HG02678 (cell line): ENCODE measurements around the gene CTRB1.
"Not testable (repeated sequence)": the region's sequence is repeated elsewhere in the genome, so short reads cannot be mapped to it uniquely, and the experiment has no call there.

Experiments used
- ATAC-seq: cut with Tn5 transposase; IDR thresholded peaks from one replicate; pipeline ENCODE4 v1.9.1; 2021; ENCODE audit warnings: mild to moderate bottlenecking, moderate library complexity; ENCODE audit not compliant: unreplicated experiment

Gene CTRB1

DNA sequence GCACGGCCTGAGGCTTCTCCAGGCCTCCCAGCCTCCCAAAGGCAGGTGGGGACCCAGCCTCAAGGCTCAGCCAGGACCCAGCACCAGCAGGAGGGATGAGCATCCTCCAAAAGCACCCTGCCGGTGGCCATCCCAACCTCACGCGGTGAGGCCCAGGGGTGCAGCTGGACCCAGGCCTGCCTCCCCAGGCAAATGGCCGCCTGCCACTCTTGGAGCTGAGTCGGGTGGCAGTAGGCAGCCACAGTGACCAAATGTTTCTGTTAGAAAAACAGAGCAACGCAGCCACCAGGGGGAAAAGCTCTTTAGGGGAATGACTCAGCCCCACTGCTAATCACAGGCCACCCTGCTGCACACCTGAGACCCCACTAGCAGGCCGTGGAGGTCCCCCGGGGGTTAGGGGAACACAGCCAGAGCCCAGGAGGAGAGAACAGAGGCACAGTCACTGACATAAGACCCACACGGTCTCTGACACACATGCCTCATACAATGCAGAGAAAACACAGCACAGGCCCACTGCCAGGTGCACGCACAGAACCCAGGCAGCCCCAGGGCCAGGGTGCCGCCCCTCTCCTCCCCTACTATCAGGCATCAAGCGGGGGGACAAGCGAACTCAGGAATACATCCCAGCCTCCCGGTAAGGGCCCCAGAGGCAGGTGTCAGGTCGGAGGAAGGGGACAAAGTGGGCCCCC is 20.2 kb downstream of the CTRB1 start:
- no peak for ATAC-seq

DNA sequence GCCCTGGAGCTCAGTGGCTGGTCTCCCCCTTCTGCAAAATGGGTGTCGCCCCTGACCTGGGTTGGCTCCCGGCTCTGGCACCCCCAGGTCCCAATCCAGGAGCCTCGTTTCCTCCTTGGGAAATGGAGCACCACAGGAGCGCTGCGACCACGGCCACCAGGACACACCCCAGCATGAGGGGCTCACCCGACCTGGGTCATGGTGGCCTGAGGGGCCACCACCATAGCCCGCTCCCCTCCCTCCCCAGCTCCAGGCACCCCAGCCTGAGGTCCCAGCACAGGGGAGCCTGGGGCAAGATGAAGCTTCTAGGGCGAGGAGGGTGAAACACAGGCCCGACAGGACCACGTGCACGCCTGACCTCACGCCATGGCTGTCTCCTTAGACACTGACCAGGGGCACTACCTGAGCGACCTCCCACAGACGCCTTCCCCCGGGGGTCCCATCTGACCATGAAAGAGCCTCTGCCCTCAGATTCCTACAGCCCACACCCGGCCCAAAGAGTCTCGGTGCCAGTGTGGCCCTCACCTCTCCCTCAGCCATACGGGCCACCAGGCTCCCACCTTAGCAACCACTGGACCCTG is 20.8 kb downstream of the CTRB1 start:
- ATAC-seq = no peak

- ATAC-seq = not testable (repeated sequence)
Measured at GRCh38 chr16:75240633-75241032, 21.8 kb downstream of the CTRB1 start.

DNA sequence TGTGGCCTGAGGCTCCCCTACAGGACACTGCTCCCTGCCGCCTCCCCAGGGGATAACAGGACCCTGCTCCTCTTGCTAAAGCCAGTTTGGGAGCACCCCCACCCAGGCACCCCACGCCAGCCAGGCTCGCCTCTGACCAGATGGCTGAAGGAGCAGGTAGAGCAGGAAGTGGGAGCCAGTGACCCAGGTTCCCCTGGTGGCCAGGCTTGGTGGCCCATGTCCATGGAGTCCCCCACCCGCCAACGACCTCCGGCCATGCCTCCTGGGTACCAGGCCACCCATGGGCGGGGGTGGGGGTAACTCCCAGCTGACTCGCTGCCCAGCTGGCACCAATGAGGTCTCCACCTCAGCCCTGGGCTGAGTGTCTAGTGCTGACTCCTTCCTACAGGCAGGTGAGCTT is 22.6 kb downstream of the CTRB1 start:
- no peak for ATAC-seq

DNA sequence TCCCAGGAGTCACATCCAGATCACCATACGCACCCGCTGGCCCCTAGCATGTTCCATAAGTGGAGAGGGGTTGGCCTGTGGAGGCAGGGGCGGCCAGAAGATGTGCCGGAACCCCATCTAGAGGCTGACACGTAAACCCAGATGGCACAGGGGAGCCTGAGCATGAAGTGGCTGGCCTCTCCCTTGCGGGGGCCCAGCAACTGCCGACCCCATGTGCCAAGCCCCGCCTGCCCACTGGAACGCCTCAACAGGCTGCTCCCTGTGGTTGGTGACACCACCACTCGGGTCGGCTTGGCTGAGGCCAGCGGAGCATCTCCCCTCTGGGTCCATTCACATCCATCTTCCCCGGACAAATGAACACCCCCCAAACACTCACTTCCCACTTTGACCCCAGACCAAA is 23.2 kb downstream of the CTRB1 start:
- no peak for ATAC-seq

- ATAC-seq = not testable (repeated sequence)
Measured at GRCh38 chr16:75242436-75243078, 23.8 kb downstream of the CTRB1 start.

GRCh38 chr16:75243667-75244224 is 25.0 kb downstream of the CTRB1 start:
- no peak for ATAC-seq

- ATAC-seq = peak; percentile 8
Measured at GRCh38 chr16:75244225-75244809, 25.5 kb downstream of the CTRB1 start.

DNA sequence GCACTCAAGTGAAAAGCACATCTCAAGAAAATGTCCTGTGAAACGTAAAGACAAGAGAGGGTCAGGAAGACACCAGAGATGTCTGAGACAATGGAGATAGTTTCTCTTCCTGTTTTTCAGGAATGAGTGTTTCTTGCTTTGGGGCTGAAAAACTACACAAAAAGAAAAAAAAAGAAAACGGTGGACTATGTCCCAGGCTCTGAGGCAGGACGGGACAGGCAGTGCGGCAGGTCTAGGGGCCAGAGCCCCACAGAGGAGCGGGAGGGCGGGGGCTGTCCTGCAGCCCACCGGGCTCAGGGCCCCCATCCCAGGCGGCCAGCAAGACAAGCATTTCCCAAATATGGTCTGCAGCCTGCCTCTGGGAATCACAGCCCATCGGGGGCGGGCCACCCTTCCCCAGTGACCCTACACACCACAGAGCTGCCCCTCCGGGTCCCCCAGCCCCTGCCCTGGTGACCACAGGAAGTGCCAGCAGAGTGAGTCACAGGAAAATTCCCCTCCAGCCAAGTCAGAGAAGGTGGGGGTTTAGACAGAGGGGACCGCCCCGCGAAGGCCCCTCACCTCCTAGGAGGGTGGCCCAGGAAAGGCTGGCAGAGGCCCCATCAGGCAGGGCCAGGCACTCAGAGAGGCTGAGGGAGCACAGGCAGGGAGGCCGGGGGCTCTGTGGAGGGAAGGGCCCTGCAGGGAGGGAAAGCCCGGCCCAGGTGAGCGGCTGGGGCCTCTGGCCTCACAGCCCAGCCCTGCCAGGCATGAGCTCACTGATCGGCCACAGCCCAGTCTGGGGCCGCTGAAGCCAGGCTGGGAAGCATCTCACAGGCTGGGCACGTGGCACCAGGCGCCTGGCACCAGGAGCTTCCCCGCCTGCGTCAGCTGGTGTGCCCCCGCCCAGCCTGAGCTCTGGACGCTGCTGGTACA is 26.3 kb downstream of the CTRB1 start:
- peak; percentile 49 for ATAC-seq

DNA sequence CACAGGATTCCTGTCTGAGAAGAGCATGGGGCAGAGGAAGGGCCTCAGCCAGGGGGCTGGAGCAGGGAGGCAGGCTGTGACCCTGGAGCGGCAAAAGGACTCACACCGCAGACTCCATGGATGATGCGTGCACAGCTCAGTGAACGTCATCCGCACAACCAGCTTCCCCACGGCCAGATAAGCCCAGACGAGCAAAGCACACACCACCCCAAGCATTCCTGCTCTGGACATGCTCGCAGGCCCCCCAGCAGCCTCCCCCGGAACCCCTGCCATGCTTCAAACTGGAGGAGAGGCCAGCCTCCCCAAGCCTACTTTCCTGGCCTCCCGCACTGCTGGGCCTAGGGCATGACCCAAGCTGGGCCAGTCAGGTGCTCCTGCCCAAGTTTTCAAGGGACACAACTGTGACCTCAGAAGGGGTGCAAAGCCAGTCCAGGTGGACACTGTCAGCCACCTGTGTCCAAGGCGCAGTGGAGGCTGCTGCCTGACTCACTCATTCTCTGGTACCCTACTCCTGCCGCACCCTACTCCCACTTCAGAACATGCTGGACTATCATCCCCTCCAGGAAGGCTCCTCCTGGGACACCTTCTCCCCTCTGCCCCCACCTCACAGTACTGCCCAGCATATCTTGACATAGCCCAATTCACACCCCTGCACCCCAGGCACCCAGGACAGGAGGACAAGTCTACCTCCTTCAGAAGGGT is 27.9 kb downstream of the CTRB1 start:
- ATAC-seq = no peak

DNA sequence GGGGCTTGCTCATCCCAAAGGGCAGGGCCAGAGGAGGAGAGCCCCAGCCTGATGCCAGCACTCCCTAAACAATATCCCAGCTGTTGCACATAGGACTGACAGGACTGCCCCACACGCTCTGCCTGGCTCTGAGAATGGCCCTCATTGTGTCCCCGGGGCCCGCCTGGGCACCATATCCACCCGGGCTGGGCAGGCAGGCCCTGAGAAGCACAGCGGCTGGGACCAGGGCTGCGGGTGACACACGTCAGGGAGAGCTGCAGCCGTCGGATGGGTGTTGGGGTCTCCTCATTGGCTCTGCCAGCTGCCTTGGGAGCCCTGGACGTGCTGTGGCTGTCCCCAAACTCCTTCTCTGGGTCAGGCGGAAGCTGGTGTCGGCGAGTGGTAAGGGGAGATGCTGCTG is 28.5 kb downstream of the CTRB1 start:
- ATAC-seq = no peak

GRCh38 chr16:75248142-75248535 is 29.4 kb downstream of the CTRB1 start:
- no peak for ATAC-seq

- no peak for ATAC-seq
Measured at GRCh38 chr16:75248536-75249380, 30.0 kb downstream of the CTRB1 start.

GRCh38 chr16:75249441-75249840 is 30.7 kb downstream of the CTRB1 start:
- no peak for ATAC-seq

GRCh38 chr16:75250089-75250808 is 31.5 kb downstream of the CTRB1 start:
- ATAC-seq = no peak

DNA sequence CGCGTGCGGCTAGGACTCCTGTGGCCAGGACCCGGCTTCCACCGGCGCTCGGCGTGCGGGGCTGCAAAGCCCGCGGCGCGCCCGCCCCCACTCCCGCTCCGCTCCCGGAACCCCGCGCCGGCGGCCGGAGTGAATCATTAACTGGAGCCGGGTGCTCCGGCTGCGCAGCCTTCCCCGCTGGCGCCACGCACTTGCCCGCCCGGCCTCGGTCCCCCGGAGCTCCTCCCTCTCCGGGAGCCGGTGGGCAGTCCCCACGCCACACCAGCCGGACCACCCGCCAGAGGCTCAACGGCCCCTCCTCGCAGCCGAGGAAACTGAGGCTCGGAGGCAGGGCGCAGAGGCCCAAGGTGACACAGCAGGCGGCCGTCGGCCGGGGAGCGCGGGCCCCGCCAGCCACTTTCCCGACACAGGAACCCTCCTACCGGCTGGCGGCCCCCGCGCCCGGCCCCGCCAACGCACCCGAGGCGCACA is 32.1 kb downstream of the CTRB1 start:
- peak; percentile 40 for ATAC-seq

- peak; percentile 83 for ATAC-seq
Measured at GRCh38 chr16:75251280-75252048, 32.7 kb downstream of the CTRB1 start, which contains the start of gene BCAR1. TSS of gene BCAR1 (minus strand) at chr16:75251624. CDS start at chr16:75251482, 142 bp downstream.
